Measurements from ENCODE around the gene ZNF841. TPM values are rescaled to one million over a fixed set of nuclear protein-coding genes. Genes with fewer than 3 reads are reported as not detected.

ZNF841 gene
- total and polyA plus RNA-seq, 2 of the 13 experiments (the other 11 are each of a cell fraction or from before 2014, with no cell fraction given): 6.2 to 14.2 TPM

DNA sequence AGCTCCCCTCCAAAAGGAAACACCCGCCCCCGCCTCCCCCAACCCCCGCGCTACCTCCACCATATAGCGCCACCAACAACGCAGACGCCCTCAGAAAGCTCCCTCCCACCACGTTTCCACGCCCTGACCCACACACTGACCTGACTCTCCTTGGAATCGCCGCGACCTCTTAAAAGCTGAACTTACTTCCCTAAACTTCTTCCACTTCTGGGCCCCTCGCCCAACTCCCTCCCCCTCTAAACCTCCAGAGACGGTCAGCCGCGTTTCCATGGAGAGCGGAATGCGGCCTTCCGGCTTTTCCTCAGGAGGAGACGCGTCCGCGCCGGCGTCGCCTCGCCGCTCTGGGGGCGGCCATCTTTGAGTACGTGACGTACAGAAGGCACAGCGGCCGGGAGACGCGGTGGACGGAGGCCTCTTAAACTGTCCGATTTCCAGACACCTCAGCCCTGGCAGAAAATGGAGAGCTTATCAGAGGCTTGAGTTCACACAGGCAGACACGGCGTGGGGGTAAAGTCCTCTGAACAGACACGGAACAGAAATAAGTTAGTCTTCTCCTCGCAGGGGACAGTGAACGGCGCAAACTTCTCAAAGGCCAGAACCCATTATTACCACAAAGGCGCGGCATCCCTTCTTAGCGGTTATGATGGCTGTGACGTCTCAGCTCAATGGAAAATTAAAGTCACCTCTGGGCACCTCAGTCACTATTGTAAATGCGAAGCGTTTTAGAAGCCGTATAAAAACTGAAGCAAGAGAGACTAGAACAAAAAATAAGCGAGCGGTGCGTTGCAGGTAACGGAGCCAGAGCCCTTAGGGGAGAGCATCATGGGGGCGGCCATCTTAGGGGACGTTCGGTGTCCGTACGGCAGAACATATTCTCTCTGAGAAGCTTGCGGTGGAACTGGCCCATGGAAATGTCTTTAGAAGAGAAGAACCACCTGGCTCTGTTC, 46.7 kb downstream of the ZNF841 start, which contains the start of gene ZNF432 (continued):
- TF ChIP-seq, protein P1, sequence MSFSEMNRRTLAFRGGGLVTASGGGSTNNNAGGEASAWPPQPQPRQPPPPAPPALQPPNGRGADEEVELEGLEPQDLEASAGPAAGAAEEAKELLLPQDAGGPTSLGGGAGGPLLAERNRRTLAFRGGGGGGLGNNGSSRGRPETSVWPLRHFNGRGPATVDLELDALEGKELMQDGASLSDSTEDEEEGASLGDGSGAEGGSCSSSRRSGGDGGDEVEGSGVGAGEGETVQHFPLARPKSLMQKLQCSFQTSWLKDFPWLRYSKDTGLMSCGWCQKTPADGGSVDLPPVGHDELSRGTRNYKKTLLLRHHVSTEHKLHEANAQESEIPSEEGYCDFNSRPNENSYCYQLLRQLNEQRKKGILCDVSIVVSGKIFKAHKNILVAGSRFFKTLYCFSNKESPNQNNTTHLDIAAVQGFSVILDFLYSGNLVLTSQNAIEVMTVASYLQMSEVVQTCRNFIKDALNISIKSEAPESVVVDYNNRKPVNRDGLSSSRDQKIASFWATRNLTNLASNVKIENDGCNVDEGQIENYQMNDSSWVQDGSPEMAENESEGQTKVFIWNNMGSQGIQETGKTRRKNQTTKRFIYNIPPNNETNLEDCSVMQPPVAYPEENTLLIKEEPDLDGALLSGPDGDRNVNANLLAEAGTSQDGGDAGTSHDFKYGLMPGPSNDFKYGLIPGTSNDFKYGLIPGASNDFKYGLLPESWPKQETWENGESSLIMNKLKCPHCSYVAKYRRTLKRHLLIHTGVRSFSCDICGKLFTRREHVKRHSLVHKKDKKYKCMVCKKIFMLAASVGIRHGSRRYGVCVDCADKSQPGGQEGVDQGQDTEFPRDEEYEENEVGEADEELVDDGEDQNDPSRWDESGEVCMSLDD (CRISPR knock-in tag; IDR thresholded peaks at IDR 0.05; ENCODE audit: borderline replicate concordance): no peak
- TF ChIP-seq RARA (CRISPR knock-in tag; IDR thresholded peaks at IDR 0.05): no peak; the same call in none of the 2 replicates
- no peak for TF ChIP-seq HMGA1 (CRISPR knock-in tag; conservative IDR thresholded peaks at IDR 0.05)
- TF ChIP-seq, protein P2, sequence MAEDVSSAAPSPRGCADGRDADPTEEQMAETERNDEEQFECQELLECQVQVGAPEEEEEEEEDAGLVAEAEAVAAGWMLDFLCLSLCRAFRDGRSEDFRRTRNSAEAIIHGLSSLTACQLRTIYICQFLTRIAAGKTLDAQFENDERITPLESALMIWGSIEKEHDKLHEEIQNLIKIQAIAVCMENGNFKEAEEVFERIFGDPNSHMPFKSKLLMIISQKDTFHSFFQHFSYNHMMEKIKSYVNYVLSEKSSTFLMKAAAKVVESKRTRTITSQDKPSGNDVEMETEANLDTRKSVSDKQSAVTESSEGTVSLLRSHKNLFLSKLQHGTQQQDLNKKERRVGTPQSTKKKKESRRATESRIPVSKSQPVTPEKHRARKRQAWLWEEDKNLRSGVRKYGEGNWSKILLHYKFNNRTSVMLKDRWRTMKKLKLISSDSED (CRISPR knock-in tag; IDR thresholded peaks at IDR 0.05): no peak
- TF ChIP-seq POLR2G (IDR thresholded peaks at IDR 0.05; ENCODE audit: low read depth, low read length): peak; percentile 83
- no peak for TF ChIP-seq MLLT10 (CRISPR knock-in tag; IDR thresholded peaks at IDR 0.05)
- TF ChIP-seq NFYC (CRISPR knock-in tag; IDR thresholded peaks at IDR 0.05): no peak; the same call in 1 of the 2 replicates
- TF ChIP-seq MIXL1 (CRISPR knock-in tag; IDR thresholded peaks at IDR 0.05): no peak
- TF ChIP-seq, protein P3, sequence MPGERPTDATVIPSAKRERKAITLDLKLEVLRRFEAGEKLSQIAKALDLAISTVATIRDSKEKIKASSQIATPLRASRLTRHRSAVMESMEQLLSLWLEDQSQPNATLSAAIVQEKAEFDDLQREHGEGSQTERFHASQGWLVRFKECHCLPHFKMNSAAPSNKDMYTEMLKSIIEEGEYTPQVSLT (CRISPR knock-in tag; IDR thresholded peaks at IDR 0.05; ENCODE audit: borderline replicate concordance, low read depth): no peak
- TF ChIP-seq, protein P4, sequence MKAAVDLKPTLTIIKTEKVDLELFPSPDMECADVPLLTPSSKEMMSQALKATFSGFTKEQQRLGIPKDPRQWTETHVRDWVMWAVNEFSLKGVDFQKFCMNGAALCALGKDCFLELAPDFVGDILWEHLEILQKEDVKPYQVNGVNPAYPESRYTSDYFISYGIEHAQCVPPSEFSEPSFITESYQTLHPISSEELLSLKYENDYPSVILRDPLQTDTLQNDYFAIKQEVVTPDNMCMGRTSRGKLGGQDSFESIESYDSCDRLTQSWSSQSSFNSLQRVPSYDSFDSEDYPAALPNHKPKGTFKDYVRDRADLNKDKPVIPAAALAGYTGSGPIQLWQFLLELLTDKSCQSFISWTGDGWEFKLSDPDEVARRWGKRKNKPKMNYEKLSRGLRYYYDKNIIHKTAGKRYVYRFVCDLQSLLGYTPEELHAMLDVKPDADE (CRISPR knock-in tag; IDR thresholded peaks at IDR 0.05): no peak
- no peak for TF ChIP-seq SMAD3 (CRISPR knock-in tag; IDR thresholded peaks at IDR 0.05)
- peak; percentile 68; the same call in 1 of the 2 replicates for TF ChIP-seq MYPOP (CRISPR knock-in tag; IDR thresholded peaks at IDR 0.05)
- TF ChIP-seq PHF21A (CRISPR knock-in tag; IDR thresholded peaks at IDR 0.05): peak; percentile 42; the same call in 1 of the 2 replicates
- TF ChIP-seq, protein P5, sequence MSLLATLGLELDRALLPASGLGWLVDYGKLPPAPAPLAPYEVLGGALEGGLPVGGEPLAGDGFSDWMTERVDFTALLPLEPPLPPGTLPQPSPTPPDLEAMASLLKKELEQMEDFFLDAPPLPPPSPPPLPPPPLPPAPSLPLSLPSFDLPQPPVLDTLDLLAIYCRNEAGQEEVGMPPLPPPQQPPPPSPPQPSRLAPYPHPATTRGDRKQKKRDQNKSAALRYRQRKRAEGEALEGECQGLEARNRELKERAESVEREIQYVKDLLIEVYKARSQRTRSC (CRISPR knock-in tag; IDR thresholded peaks at IDR 0.05; ENCODE audit: low read depth): no peak
- TF ChIP-seq JUND (CRISPR knock-in tag; IDR thresholded peaks at IDR 0.05): no peak
- no peak for TF ChIP-seq NCOA2 (CRISPR knock-in tag; IDR thresholded peaks at IDR 0.05)
- TF ChIP-seq, protein P6, sequence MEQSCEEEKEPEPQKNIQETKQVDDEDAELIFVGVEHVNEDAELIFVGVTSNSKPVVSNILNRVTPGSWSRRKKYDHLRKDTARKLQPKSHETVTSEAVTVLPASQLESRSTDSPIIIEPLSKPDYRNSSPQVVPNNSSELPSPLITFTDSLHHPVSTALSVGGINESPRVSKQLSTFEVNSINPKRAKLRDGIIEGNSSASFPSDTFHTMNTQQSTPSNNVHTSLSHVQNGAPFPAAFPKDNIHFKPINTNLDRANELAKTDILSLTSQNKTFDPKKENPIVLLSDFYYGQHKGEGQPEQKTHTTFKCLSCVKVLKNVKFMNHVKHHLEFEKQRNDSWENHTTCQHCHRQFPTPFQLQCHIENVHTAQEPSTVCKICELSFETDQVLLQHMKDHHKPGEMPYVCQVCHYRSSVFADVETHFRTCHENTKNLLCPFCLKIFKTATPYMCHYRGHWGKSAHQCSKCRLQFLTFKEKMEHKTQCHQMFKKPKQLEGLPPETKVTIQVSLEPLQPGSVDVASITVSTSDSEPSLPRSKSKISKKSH (CRISPR knock-in tag; IDR thresholded peaks at IDR 0.05; ENCODE audit: borderline replicate concordance): 0 out of 2 replicates have a peak, but pooled peaks have one; percentile 28
- no peak for TF ChIP-seq ATRX (CRISPR knock-in tag; IDR thresholded peaks at IDR 0.05; ENCODE audit: borderline replicate concordance)
- TF ChIP-seq KAT2B (IDR thresholded peaks at IDR 0.05; ENCODE audit: borderline replicate concordance, low read depth, low read length): no peak

Data from HepG2 (cell line).